Adrenal gland (tissue), 5 donors: ENCODE results near the gene CDK14.

Experiments used
- CTCF ChIP-seq, 6 experiments: fragments of 450-650 bp in 4 of 6; fragments of 200-600 bp in 2 of 6; sonication (generic) in 1 of 6; IDR thresholded peaks; 1 replicate in 5 of 6; 2 replicates in 1 of 6; pipeline versions ENCODE4 v1.5.1 to v1.8.0; 2016 to 2021; ENCODE audit warnings: antibody characterized with exemption in 6 of 6, mild to moderate bottlenecking in 2 of 6, moderate library complexity in 1 of 6
- POLR2A ChIP-seq, 2 donors: fragments of 450-650 bp; IDR thresholded peaks; one replicate each; pipeline ENCODE4 v1.6.1; 2017; ENCODE audit warnings: antibody characterized with exemption in 2 of 2, mild to moderate bottlenecking in 2 of 2, moderate library complexity in 1 of 2
- donor health status: DM: no; HTN: no; CAD: no.

DNA sequence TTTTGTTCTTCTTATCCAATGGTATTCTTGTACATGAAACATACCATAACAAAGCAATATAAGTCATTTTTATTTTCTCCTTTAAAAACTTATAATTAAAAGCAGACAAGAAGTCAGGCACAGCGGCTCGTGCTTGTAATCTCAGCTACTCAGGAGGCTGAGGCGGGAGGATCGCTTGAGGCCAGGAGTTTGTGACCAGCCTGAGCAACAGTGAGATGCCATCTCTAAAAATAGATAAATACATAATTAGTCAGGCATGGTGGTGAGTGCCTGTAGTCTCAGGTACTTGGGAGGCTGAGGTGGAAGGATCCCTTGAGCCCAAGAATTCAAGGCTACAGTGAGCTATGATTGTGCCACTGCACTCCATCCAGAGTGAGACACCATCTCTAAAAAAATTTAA lies 473.0 kb downstream of the CDK14 start:
- TF ChIP-seq POLR2A (IDR thresholded peaks at IDR 0.05) (no peak), CTCF (IDR thresholded peaks at IDR 0.05) (no peak)
